Choroid plexus epithelial cell (primary cell): ENCODE data around the gene IGFALS.

Experiments used
- DNase-seq: peaks from one replicate; pipeline ENCODE4 v3.0.0-alpha.2; 2010; ENCODE audit warnings: low read depth
- H3K4me3 ChIP-seq: 2 replicates; pipeline ENCODE4 v1.5.1; 2011; ENCODE audit warnings: low read depth, mild to moderate bottlenecking, control low read depth, low read length, moderate library complexity
- TF ChIP-seq, protein P1 (sequence below): conservative IDR thresholded peaks from 2 replicates; pipeline ENCODE4 v1.5.1; 2011; ENCODE audit warnings: low read depth, mild to moderate bottlenecking, control low read depth, inconsistent platforms, low read length, moderate library complexity

Gene IGFALS

DNA sequence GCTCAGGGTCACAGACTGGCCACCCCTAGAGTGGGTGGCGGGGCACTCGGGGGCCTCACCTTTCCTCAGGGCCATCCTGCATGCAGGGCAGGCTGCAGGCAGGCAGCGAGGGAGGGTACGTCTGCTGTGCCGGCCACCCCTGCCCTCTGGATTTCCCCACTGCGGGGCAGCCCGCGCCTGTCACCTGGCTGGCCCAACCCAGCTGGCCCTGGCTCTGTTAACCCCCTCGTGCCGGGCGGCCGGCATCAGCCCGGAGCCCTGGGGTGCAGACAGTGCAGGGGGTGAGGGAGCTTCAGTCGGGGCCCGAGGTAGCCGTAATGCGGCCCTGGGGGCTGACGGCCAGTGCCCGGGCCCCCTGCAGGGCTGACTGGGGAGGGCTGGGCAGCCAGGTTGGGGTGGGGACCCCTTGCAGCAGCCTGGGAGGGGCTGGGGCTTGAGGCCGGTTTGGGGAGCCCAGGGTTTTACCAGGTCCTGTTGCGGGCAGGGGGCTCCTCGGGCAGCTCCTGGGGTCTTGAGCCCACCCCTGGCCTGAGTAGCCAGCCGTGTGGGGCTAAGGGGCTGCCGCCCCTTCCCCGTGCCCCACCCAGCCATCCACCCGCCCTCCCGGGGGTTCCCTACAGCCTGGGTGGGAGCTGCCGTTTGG lies at the start of gene IGFALS:
IGFALS (minus strand) TSS at position 128 of the 643 bp plus-strand sequence; CDS start at position 75, 53 bp downstream.
- no peak within 1 kb of the TSS for H3K4me3 ChIP-seq
- DNase-seq, result no peak
- TF ChIP-seq, protein P1, sequence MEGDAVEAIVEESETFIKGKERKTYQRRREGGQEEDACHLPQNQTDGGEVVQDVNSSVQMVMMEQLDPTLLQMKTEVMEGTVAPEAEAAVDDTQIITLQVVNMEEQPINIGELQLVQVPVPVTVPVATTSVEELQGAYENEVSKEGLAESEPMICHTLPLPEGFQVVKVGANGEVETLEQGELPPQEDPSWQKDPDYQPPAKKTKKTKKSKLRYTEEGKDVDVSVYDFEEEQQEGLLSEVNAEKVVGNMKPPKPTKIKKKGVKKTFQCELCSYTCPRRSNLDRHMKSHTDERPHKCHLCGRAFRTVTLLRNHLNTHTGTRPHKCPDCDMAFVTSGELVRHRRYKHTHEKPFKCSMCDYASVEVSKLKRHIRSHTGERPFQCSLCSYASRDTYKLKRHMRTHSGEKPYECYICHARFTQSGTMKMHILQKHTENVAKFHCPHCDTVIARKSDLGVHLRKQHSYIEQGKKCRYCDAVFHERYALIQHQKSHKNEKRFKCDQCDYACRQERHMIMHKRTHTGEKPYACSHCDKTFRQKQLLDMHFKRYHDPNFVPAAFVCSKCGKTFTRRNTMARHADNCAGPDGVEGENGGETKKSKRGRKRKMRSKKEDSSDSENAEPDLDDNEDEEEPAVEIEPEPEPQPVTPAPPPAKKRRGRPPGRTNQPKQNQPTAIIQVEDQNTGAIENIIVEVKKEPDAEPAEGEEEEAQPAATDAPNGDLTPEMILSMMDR, result no peak

DNA sequence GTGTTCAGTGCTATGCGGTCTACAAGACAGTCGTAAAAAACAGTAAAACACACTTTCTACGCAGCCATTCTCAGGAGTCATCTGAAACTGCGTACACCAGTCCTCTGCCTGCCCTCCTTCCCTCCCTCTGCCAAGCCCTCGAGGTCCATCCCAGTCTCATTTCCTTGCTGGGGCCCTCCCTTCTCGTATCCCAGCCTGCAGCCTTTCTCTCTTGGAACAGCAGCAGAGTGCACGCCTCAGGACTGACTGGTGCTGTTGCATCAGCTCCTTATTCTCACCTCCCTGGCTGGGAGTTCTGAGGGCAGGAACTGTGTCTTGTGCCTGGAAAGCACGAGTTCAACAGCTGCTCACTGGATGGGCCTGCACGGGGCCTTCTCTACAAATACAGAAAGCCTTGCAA lies 46.0 kb upstream of the IGFALS start:
- peak; percentile 79 for DNase-seq

DNA sequence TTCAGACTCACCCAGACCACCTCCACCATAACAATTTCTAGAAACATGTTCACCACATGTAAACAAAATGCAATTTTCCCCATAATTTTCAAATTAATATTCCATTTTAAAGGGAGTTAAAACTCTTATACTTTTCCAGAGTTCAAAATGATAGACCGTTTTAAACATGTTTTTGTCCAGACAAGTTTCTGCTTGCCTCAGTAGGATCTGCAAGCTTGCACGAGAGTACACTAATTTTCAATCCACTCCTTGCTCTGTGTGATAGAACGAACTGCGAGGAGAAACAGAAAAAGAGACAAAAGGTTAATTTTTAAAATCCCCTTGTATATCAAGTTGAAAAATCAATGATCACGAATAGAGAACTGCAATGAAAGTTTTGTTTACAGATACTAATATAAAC lies 40.6 kb upstream of the IGFALS start:
- TF ChIP-seq, protein P1, result no peak
- no peak for DNase-seq
- no peak overlapping the region for H3K4me3 ChIP-seq

More for the DNA sequence above, 46.0 kb upstream of the IGFALS start:
- no peak overlapping the region for H3K4me3 ChIP-seq
- TF ChIP-seq, protein P1, result no peak

DNA sequence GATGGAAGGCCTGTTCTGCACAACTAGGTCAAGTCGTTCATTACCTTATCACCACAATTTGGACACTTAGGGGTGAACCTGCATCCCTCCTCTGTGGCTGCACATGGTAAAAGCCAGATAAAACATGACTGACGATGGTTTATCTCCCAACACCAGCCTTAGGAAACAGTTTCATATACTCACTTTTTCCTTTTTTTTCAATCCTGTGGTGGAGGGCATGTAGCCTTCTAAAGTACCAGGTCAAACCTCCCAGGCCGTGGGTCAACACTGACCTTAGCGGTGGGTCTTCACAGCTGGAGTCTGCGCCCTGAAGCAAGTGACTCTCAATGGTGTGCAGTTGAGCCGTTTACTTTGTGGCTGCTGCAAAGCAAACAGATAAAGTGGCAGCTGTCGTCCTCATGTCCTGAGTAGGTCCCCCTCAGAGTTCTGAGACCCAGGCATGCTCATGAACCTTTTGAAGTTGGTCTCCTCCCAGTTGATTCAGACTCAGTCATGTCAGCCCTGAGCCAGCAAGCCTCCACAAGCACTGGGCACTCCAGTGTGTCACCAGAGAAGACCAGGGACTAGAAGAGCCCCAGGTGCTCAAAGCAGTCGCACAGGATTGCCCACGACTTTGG lies 39.4 kb upstream of the IGFALS start:
- TF ChIP-seq, protein P1, result no peak
- H3K4me3 ChIP-seq, result no peak overlapping the region
- DNase-seq, result no peak

DNA sequence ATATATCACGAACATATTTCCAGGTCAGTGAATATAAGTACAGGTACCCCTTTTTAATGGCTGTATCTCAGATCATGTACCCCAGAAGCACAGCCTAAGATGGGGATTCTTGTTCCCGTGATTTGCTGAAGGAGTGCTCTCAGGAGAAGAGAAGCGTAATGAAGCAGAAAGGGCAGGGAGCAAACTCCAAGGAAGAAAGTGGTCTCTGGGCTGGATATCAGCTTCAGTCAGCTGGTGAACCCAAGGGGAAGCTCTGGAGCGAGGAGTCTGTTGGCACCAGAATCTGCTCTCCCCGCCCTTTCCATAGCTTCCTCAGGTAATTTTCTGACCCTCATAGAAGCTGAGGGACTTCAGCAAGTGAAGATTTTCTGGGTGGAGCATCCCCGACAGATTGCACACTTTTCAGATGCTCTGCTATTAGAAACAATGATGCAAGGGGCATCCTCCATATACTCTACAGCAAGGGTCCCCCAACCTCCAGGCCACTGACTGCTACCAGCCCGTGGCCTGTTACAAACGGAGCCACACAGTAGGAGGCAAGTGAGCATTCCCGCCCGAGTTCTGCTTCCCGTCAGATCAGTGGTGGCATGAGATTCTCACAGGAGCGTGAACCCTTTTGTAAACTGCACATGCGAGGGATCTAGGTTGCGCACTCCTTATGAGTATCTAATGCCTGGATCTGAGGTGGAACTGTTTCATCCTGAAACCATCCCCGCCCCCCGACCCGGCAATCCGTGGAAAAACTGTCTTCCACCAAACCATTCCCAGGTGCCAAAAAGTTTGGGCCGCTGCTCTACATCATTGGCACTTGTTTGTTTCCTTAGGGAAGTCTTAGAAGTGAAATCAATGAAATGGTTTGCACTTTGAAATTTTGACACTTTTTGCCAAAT lies 37.9 kb upstream of the IGFALS start:
- H3K4me3 ChIP-seq, result no peak overlapping the region
- DNase-seq, result no peak
- TF ChIP-seq, protein P1, result no peak

DNA sequence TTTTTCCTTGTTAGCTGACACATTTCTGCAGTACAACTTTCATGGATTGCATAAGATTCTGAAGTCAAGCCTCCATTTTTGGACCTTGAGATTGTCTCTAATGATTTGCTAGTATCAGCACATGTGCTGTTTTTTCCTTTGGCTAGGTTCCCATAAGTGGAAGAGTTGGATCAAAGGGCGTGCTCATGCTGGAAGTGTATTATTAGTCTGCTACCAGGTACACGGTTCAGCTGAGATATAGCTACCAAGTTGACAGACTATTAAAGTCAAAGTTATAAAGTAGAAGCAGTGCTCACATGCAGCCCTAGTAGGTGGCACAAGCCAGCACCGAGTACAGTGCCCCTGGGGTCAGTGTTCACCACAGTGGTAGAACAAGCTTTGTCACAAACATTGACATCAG lies 36.7 kb upstream of the IGFALS start:
- no peak overlapping the region for H3K4me3 ChIP-seq
- TF ChIP-seq, protein P1, result no peak
- no peak for DNase-seq
